GM18951 (cell line): ENCODE data around the gene MGST1.

Source experiments
- POLR2A ChIP-seq: IDR thresholded peaks from 4 replicates; pipeline ENCODE4 v1.6.1; 2011; ENCODE audit warnings: mild to moderate bottlenecking; ENCODE audit not compliant: insufficient read length, insufficient read depth; ENCODE audit errors: extremely low read depth
- in situ Hi-C: fragments of 300-500 bp; cut with MboI; formaldehyde crosslinking; loops from one replicate; pipeline ENCODE4 v1.12.0; 2022; ENCODE audit warnings: low sequenced_read_pairs, mixed read lengths, inconsistent platforms; ENCODE audit not compliant: unreplicated experiment

The MGST1 gene, protein sequence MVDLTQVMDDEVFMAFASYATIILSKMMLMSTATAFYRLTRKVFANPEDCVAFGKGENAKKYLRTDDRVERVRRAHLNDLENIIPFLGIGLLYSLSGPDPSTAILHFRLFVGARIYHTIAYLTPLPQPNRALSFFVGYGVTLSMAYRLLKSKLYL

GRCh38 chr12:16347391-16348298, at the start of gene MGST1:
Gene MGST1, plus strand, starts transcription at chr12:16347645. Its CDS starts 6,608 bp downstream, at chr12:16354253.
- in situ Hi-C loops, result no loop called here
- peak; percentile 78 for TF ChIP-seq POLR2A

GRCh38 chr12:16299403-16299802, 48.0 kb upstream of the MGST1 start:
- TF ChIP-seq POLR2A, result no peak

DNA sequence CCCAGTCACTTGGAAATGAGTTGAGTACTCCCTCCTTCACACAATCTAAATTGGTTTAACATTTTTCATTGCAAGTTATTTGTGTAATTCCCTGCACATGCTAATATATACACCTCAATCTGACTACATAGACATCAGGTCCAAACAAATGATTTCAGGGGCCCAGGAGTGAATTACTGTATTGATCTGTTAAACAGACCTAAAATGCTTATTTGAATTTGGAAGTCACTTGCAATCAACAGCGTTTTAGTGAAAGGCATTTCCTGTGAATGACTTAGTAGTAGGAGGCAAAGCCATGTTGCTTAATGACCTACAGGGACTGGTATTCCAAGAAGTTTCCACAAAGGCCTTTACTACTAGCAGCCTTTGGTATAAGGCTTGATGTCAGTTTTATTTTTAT, 47.3 kb upstream of the MGST1 start:
- in situ Hi-C loops, result no loop called here
- TF ChIP-seq POLR2A, result no peak

More at GRCh38 chr12:16299403-16299802, 48.0 kb upstream of the MGST1 start:
- in situ Hi-C loops, result no loop called here

- in situ Hi-C loops, result no loop called here
- no peak for TF ChIP-seq POLR2A
Observed at GRCh38 chr12:16300736-16301135, 46.7 kb upstream of the MGST1 start.

- in situ Hi-C loops, result no loop called here
- TF ChIP-seq POLR2A, result no peak
Observed at GRCh38 chr12:16303939-16304338, 43.5 kb upstream of the MGST1 start.

- in situ Hi-C loops, result no loop called here
- no peak for TF ChIP-seq POLR2A
Observed at GRCh38 chr12:16307856-16308475, 39.5 kb upstream of the MGST1 start.

GRCh38 chr12:16310934-16311333, 36.5 kb upstream of the MGST1 start:
- TF ChIP-seq POLR2A, result no peak
- in situ Hi-C loops, result no loop called here

DNA sequence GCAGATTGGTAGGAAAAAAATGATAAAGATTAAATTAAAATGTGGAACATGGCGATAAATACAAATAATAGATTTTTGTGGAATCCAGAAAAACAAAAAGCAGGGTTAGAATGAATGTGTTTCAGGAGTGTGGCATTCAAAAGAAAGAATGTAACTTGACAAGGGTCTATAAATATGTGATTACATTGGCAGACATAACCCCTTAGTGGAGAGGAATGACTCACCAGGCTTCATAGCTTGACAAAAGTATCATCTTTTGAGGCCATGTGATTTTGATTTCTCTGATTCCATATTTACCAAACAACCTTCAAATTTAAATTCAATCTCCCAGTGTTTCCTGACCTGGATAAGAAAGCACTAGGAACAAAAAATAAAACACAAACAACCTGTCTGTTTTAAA, 24.4 kb upstream of the MGST1 start:
- in situ Hi-C loops, result no loop called here
- TF ChIP-seq POLR2A, result no peak

DNA sequence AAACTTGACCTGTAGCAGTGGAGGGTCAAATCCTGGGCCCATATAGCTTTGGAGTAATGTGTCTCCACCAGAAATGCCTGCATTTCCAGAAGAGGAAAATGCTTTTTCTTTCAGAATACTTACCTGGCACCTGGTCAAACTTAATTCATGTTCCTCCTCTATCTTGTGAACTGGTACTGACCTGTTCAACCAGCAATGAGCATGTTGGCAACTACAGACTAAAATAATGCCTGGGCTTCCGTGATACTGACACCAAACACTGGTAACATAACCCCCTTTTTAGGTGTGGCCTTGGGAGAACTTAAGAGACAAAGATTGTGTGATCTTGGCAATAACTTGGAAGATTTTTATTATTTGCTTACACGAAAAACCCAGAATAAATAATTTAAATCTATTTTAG, 23.8 kb upstream of the MGST1 start:
- in situ Hi-C loops, result no loop called here
- TF ChIP-seq POLR2A, result no peak

DNA sequence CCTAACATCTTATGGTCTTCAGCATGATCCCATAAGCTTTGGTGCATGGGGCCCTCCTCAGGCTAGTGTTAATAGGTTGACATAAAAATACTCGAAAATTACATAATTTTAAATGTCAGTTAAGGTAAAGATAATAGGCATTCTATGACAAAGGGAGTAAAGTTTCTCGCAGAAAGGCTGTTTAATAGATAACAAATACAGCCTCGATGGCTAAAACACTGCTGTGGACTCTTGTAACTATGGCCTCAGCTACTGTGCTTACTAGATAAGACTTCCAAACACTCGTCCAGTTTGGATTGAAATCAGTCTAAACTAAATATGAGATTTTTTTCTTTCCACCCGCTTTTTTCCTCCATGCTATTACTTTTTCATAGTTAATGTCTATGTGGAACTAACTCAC, 23.2 kb upstream of the MGST1 start:
- in situ Hi-C loops, result no loop called here
- TF ChIP-seq POLR2A, result no peak

DNA sequence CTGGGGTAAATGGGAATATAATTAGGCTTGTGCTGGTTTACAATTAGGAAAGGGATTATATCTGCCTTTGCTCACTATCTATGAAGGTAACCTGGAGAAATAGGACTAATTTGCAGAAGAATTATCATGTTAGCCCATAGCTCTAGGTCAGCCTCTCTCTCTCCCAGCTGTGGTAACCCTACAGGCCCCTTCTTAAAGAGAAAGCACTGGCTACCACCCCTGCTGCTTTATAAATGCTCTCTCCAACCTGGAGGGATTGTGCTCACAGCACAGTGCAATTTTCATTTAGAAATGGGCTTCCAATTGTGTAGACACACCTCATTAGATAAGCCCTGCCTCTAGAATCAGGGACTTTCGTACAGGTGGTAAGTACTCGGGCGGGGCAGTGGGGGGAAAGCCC, 22.7 kb upstream of the MGST1 start:
- in situ Hi-C loops, result no loop called here
- no peak for TF ChIP-seq POLR2A

- in situ Hi-C loops, result no loop called here
- TF ChIP-seq POLR2A, result no peak
Observed at GRCh38 chr12:16325426-16325825, 22.0 kb upstream of the MGST1 start.

GRCh38 chr12:16327963-16328362, 19.5 kb upstream of the MGST1 start:
- no peak for TF ChIP-seq POLR2A
- in situ Hi-C loops, result no loop called here

- TF ChIP-seq POLR2A, result no peak
- in situ Hi-C loops, result no loop called here
Observed at GRCh38 chr12:16329594-16329993, 17.9 kb upstream of the MGST1 start.

DNA sequence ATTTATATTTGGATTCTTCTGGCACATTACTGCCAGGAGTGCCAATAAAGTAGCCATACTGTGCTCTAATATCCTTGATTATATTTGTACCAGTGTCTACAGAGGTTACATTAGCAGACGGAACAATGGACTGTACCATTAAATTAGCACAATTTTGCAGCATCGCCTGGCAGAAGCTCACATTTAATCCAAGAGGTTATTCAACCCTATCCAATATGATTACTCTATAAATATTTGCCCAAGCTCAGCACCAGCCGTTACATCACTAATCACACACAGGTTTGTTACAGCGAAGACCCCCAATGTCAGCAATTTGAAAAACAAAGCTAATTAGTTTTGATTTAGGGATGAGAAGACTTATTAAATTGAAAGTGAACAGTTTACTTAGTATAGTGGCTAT, 16.9 kb upstream of the MGST1 start:
- no peak for TF ChIP-seq POLR2A
- in situ Hi-C loops, result no loop called here
